ENCODE results near the gene NR6A1. TPM values are rescaled to one million over a fixed set of nuclear protein-coding genes. Genes with fewer than 3 reads are reported as not detected.

Gene NR6A1
- total and polyA plus RNA-seq, 11 donors, result 0.65 to 5.7 (median 1.6) TPM

DNA sequence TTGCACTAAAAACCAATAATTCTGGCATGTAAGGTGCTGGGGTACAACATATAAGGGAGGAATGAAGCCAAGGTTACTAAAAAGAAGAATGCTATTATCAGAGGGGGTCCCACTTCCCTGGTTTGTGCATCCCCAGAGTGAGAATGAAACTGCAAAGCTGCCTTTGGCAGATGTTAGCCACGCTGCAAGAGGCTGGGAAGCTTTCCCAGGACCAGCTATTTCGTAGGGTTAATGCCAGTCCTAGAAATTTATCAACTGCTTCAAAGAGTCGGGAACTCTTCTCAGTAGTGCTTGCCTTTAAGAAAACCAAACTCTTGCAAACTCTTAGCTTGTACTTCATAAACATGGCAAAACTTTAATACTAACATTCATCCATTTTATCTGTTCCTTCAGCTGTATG lies 176.4 kb downstream of the NR6A1 start:
- ATAC-seq, result no peak
- intact Hi-C loops (cut with DNase I), result no loop called here
- Histone ChIP-seq H3K27ac (no peak overlapping the region), H3K4me1 (peaks cover 0 to 27% (median 12%) of the 10 kb centered on the region in 12 donors), H3K27me3 (no peaks in the 10 kb centered on the region), H3K4me3 (no peak overlapping the region), H3K9me3 (no peaks in the 10 kb centered on the region), H3K36me3 (no peaks in the 10 kb centered on the region)
- TF ChIP-seq, protein P1, sequence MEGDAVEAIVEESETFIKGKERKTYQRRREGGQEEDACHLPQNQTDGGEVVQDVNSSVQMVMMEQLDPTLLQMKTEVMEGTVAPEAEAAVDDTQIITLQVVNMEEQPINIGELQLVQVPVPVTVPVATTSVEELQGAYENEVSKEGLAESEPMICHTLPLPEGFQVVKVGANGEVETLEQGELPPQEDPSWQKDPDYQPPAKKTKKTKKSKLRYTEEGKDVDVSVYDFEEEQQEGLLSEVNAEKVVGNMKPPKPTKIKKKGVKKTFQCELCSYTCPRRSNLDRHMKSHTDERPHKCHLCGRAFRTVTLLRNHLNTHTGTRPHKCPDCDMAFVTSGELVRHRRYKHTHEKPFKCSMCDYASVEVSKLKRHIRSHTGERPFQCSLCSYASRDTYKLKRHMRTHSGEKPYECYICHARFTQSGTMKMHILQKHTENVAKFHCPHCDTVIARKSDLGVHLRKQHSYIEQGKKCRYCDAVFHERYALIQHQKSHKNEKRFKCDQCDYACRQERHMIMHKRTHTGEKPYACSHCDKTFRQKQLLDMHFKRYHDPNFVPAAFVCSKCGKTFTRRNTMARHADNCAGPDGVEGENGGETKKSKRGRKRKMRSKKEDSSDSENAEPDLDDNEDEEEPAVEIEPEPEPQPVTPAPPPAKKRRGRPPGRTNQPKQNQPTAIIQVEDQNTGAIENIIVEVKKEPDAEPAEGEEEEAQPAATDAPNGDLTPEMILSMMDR (IDR thresholded peaks at IDR 0.05), result no peak
- no peak for TF ChIP-seq POLR2A (IDR thresholded peaks at IDR 0.05)
- 23 to 41% (median 36%) methylated on average over 3 of the region's 3 CpGs for WGBS, 4 donors
- DNase-seq, result no peak

DNA sequence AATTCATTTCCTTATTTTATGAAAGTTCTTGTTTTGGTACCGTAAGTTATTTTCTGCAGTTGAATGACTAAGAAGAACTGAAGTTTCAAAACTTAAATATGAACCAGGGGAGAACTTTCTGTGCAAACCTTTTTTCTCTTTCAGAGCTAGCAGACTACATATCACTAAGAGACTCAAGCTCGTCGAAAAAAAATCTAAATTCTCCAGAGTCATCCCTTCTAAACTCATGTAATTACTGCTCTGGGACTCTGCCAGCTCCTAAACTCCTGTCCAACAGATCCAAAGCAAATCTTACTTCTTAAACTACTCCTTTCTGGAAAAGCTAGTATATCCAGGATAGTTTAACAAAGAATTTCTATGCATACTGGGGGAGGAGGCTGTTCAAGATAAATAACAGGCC lies 176.9 kb downstream of the NR6A1 start:
- TF ChIP-seq, protein P1 (IDR thresholded peaks at IDR 0.05), result no peak
- TF ChIP-seq POLR2A (IDR thresholded peaks at IDR 0.05), result no peak
- intact Hi-C loops (cut with DNase I), result no loop called here
- no peak for ATAC-seq
- no peaks in the 10 kb centered on the region for H3K36me3 ChIP-seq
- no peak overlapping the region for H3K27ac ChIP-seq
- no peaks in the 10 kb centered on the region for H3K9me3 ChIP-seq
- no peaks in the 10 kb centered on the region for H3K27me3 ChIP-seq
- H3K4me3 ChIP-seq, result no peak overlapping the region
- no peak for DNase-seq
- WGBS, 4 donors, result 47 to 60% (median 53%) methylated on average over 3 of the region's 3 CpGs
- H3K4me1 ChIP-seq, result peaks cover 0 to 27% (median 12%) of the 10 kb centered on the region in 12 donors

DNA sequence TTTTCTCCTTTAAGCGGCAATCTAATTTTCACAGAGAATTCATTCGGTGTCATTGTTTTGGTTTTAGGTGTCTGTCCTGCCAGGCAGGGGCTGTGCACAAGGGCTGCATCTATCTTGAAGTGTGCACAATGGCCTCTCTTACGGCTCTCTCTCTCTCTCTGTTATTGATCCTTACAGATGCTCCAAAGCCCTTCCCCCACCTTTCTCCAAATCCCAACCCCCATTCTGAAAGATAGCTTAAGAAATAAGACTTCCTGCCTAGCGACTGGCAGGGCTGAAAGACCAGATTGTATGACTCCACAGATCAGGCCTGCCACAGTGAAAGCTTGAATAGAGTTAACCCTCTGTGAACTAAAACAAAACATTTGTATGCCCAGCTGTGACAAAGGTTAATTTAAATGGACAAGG lies 177.5 kb downstream of the NR6A1 start:
- 43 to 66% (median 51%) methylated on average over 4 of the region's 4 CpGs for WGBS, 4 donors
- Histone ChIP-seq H3K36me3 (no peaks in the 10 kb centered on the region), H3K9me3 (no peaks in the 10 kb centered on the region), H3K4me3 (no peak overlapping the region), H3K27ac (no peak overlapping the region), H3K4me1 (peaks cover 0 to 27% (median 12%) of the 10 kb centered on the region in 12 donors), H3K27me3 (no peaks in the 10 kb centered on the region)
- ATAC-seq (no peak), DNase-seq (no peak)
- TF ChIP-seq, protein P1 (IDR thresholded peaks at IDR 0.05), result no peak
- no peak for TF ChIP-seq POLR2A (IDR thresholded peaks at IDR 0.05)
- intact Hi-C loops (cut with DNase I), result no loop called here

DNA sequence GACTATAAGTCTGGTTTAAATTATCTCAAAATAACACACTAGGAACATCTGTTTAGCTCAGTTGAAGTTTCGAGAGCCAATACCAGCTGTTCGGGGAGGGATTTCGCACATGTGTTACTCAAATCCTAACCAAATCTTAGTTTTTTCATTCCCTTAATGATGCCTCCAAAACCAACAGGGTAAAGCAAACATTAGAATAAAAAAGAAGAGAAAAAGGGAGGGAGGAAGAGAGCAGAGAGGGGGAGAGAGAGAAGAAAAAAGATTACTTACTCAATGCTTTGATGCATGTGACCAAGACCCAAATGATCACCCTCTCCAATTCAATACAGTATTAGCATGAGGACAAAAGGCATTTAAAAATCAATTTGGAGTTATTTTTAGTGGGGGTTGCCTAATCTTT lies 177.9 kb downstream of the NR6A1 start:
- H3K36me3 ChIP-seq, result no peaks in the 10 kb centered on the region
- 69 to 83% (median 80%) methylated on average over 3 of the region's 3 CpGs for WGBS, 4 donors
- peaks cover 0 to 27% (median 12%) of the 10 kb centered on the region in 12 donors for H3K4me1 ChIP-seq
- no peak for ATAC-seq
- H3K4me3 ChIP-seq, result no peak overlapping the region
- DNase-seq, result no peak
- H3K27me3 ChIP-seq, result no peaks in the 10 kb centered on the region
- H3K9me3 ChIP-seq, result no peaks in the 10 kb centered on the region
- TF ChIP-seq, protein P1 (IDR thresholded peaks at IDR 0.05), result no peak
- TF ChIP-seq POLR2A (IDR thresholded peaks at IDR 0.05), result no peak
- intact Hi-C loops (cut with DNase I), result no loop called here
- no peak overlapping the region for H3K27ac ChIP-seq
